ES-I3 (cell line): ENCODE measurements around the gene SMPDL3A.

Source experiments
- H3K36me3 ChIP-seq: 2 replicates; pipeline ENCODE4 v1.6.1; 2013; ENCODE audit warnings: mild to moderate bottlenecking, low read length, control low read depth, moderate library complexity; ENCODE audit not compliant: insufficient read depth
- H3K4me1 ChIP-seq: 2 replicates; pipeline ENCODE4 v1.6.1; 2013; ENCODE audit warnings: mild to moderate bottlenecking, control low read depth, low read length; ENCODE audit not compliant: insufficient read depth
- H3K9ac ChIP-seq: 2 replicates; pipeline ENCODE4 v1.6.1; 2013; ENCODE audit warnings: low read depth, mild to moderate bottlenecking, low read length, moderate library complexity
- H3K9me3 ChIP-seq: 2 replicates; pipeline ENCODE4 v1.6.1; 2013; ENCODE audit warnings: mild to moderate bottlenecking, low read length, moderate library complexity; ENCODE audit not compliant: control insufficient read depth, insufficient read depth

SMPDL3A gene

DNA sequence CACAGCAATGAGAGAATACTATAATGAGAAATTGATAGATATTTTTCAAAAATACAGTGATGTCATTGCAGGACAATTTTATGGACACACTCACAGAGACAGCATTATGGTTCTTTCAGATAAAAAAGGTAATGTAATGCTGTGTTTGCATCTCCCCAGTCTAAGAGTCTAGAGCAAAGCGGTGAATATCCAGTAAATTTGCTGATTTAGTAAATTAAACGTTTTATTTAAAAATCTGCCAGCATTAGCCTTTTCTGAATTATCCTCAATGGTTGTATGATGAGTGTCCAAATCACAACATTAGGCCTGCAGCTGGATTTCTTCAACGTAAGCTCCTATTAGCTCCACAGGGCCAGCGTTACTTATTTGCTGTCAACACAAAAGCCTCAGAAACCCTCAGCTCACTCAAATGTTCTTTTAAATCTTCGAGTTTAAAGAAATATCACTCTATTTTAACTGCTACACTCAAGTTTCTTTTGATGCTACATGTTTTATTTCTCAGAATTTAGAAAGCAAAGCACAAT is 16.0 kb downstream of the SMPDL3A start:
- no peaks in the 10 kb centered on the region for H3K36me3 ChIP-seq
- no peaks in the 10 kb centered on the region for H3K4me1 ChIP-seq
- no peaks in the 10 kb centered on the region for H3K9me3 ChIP-seq
- no peak overlapping the region for H3K9ac ChIP-seq

DNA sequence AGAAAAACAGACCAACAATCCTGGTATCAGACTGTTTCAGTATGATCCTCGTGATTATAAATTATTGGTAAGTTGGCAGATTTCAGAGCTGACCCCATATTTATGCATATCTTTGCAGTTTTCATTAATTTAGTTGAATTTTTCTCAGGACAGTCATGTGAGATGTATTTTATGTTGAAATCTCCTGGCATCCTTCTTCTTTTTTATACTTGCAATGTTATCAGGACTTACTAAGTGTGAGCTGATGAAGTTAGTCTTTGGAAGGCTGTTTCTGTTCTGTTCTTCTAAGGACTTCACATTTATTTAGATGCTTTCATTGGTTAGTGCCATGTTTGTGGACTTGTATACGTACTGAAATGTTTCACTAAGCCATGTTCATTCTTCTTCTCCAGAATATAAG is 17.2 kb downstream of the SMPDL3A start:
- no peaks in the 10 kb centered on the region for H3K36me3 ChIP-seq
- H3K9ac ChIP-seq, result no peak overlapping the region
- H3K9me3 ChIP-seq, result no peaks in the 10 kb centered on the region
- no peaks in the 10 kb centered on the region for H3K4me1 ChIP-seq

GRCh38 chr6:122808121-122808885 is 19.2 kb downstream of the SMPDL3A start:
- no peaks in the 10 kb centered on the region for H3K4me1 ChIP-seq
- no peaks in the 10 kb centered on the region for H3K9me3 ChIP-seq
- no peaks in the 10 kb centered on the region for H3K36me3 ChIP-seq
- H3K9ac ChIP-seq, result no peak overlapping the region

GRCh38 chr6:122809001-122809400 is 19.9 kb downstream of the SMPDL3A start:
- H3K4me1 ChIP-seq, result no peaks in the 10 kb centered on the region
- no peak overlapping the region for H3K9ac ChIP-seq
- H3K36me3 ChIP-seq, result no peaks in the 10 kb centered on the region
- no peaks in the 10 kb centered on the region for H3K9me3 ChIP-seq

GRCh38 chr6:122809691-122810090 is 20.6 kb downstream of the SMPDL3A start:
- no peaks in the 10 kb centered on the region for H3K36me3 ChIP-seq
- H3K4me1 ChIP-seq, result no peaks in the 10 kb centered on the region
- no peak overlapping the region for H3K9ac ChIP-seq
- no peaks in the 10 kb centered on the region for H3K9me3 ChIP-seq

DNA sequence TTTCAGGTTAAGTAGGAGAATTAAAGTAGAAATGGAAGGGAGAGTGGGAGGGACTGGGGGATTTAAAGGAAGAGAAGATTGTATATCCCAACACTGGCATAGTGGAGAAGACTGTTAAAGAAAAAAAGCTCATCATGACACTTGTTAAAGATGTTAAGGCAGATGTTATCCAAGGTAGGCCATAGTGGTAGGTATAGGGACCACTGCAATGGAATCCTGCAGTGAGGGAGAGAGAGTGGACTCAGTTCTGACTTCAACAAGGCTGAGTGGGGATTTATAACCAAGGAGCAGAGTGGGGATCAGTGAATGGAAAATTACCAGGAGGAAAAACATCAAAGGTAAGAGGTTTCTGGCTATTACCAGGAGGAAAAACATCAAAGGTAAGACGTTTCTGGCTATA is 21.1 kb downstream of the SMPDL3A start:
- Histone ChIP-seq H3K36me3 (no peaks in the 10 kb centered on the region), H3K9ac (no peak overlapping the region), H3K9me3 (no peaks in the 10 kb centered on the region), H3K4me1 (no peaks in the 10 kb centered on the region)

DNA sequence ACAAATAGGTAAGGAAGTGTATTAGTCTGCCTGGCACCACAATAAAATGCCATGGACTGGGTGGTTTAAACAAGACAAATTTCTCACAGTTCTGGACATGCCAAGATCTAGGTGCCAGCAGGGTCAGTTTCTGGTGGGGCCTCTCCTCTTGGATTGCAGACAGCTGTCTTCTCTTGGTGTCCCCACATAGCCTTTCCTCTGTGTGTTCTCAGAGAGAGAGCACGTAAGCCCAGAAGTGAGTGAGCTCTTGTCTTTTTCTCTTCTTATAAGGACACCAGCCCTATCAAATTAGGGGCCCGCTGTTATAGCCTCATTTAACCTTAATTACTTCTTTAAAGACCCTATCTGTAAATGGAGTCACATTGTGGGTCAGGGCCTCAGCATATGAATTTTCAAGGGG is 28.3 kb downstream of the SMPDL3A start:
- Histone ChIP-seq H3K4me1 (peaks cover 14% of the 10 kb centered on the region), H3K36me3 (no peaks in the 10 kb centered on the region)

DNA sequence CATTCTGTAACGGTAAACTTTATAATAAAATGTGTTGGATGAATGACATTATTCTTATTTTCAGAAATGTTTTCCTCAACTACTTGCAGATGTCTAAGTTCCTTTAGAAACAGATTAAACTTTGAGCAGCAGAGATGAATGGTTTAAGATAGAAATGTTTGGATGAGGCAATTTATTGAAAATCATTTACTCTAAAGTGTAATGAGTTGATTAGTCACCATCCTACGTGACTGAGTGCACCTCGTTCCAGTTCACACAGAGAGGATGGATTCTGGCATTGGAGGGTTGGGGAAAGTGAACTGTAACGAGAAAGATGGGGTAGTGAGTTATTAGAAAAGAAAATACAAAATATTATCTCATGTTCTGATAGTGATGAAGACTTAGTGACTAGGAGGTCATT is 28.7 kb downstream of the SMPDL3A start:
- Histone ChIP-seq H3K36me3 (no peaks in the 10 kb centered on the region), H3K9me3 (no peaks in the 10 kb centered on the region), H3K9ac (no peak overlapping the region), H3K4me1 (peaks cover 14% of the 10 kb centered on the region)

More for the DNA sequence above, 28.3 kb downstream of the SMPDL3A start:
- no peak overlapping the region for H3K9ac ChIP-seq
- H3K9me3 ChIP-seq, result no peaks in the 10 kb centered on the region

GRCh38 chr6:122818866-122819265 is 29.8 kb downstream of the SMPDL3A start:
- H3K4me1 ChIP-seq, result peaks cover 14% of the 10 kb centered on the region

GRCh38 chr6:122821095-122821494 is 32.0 kb downstream of the SMPDL3A start:
- Histone ChIP-seq H3K4me1 (peaks cover 14% of the 10 kb centered on the region), H3K36me3 (no peaks in the 10 kb centered on the region), H3K9me3 (no peaks in the 10 kb centered on the region), H3K9ac (no peak overlapping the region)

More at GRCh38 chr6:122818866-122819265, 29.8 kb downstream of the SMPDL3A start:
- no peak overlapping the region for H3K9ac ChIP-seq
- no peaks in the 10 kb centered on the region for H3K9me3 ChIP-seq
- H3K36me3 ChIP-seq, result no peaks in the 10 kb centered on the region

- no peaks in the 10 kb centered on the region for H3K36me3 ChIP-seq
- H3K4me1 ChIP-seq, result peaks cover 28% of the 10 kb centered on the region
- H3K9ac ChIP-seq, result no peak overlapping the region
- H3K9me3 ChIP-seq, result no peaks in the 10 kb centered on the region
Observed at GRCh38 chr6:122825163-122825562, 36.1 kb downstream of the SMPDL3A start.

DNA sequence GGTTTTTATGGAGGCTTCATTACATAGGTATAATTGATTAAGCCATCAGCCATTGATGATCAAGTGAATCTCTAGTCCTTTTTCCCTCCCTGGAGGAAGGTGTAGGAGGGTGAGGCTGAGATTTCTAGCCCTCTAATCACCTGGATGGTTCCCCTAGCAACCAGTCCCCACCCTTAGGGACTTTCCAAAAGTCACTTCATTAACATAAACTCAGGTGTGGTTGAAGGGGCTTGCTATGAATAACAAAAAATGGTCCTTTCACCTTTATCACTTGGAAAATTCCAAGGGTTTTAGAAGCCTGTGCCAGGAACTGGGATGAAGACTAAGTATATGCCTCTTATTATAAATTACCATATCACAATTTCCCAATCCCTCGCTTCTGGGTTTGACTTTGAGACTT is 40.4 kb downstream of the SMPDL3A start:
- Histone ChIP-seq H3K9ac (no peak overlapping the region), H3K4me1 (peaks cover 20% of the 10 kb centered on the region), H3K9me3 (no peaks in the 10 kb centered on the region), H3K36me3 (no peaks in the 10 kb centered on the region)

DNA sequence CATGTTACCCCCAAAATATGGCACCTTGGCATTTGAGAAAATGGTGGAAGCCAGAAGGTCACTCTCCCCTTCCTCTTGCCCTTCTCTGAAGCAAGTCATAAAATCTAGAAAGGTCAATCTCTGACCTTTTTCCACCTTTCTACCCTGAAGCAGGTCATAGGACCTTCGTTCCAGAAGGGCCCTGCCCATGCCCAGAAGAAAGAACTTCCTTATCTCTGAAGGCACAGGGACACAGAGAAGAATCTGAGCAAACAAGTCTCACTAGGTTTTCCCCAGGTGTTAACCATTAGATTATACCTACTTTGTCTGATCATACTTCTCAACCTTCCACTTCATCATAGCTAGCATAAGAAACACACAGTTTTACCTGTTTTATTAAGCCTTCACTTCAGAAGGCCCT is 42.5 kb downstream of the SMPDL3A start:
- Histone ChIP-seq H3K4me1 (peaks cover 20% of the 10 kb centered on the region), H3K9ac (no peak overlapping the region), H3K9me3 (no peaks in the 10 kb centered on the region), H3K36me3 (no peaks in the 10 kb centered on the region)

- Histone ChIP-seq H3K9me3 (no peaks in the 10 kb centered on the region), H3K36me3 (no peaks in the 10 kb centered on the region), H3K9ac (no peak overlapping the region), H3K4me1 (peaks cover 20% of the 10 kb centered on the region)
Observed at GRCh38 chr6:122832459-122832858, 43.4 kb downstream of the SMPDL3A start.

- Histone ChIP-seq H3K4me1 (peaks cover 20% of the 10 kb centered on the region), H3K9me3 (no peaks in the 10 kb centered on the region), H3K9ac (no peak overlapping the region), H3K36me3 (no peaks in the 10 kb centered on the region)
Observed at GRCh38 chr6:122833021-122833491, 44.0 kb downstream of the SMPDL3A start.
